ENCODE measurements around the gene FBXO42. TPM values are rescaled to one million over a fixed set of nuclear protein-coding genes. Genes with fewer than 3 reads are reported as not detected.

The FBXO42 gene
- total and polyA plus RNA-seq, 9 of the 15 experiments (the other 6 are each of a cell fraction or from before 2014, with no cell fraction given) = 7.2 to 24.8 (median 17.4) TPM

GRCh38 chr1:16230744-16231143 is 121.5 kb downstream of the FBXO42 start:
- no TSS peak for BruUV-seq (replicated peaks)
- ChIA-PET CTCF (ENCODE audit: low intra/inter-chr PET ratio) (no interaction called here), POLR2A (interaction anchor here (0.5 to 0.7 kb wide), 2 partner anchors 15 to 393 kb away, joined by 3 read pairs; no protein-coding TSS in a partner anchor)
- no peaks in the 10 kb centered on the region for H3K27me3 ChIP-seq (ENCODE audit: control insufficient read depth in 2 of 2, insufficient read depth in 2 of 2, low read length in 2 of 2)
- 0 out of 2 replicates have a peak, but pooled peaks cover 3% of the 10 kb centered on the region for H3K9me3 ChIP-seq (replicated peaks; ENCODE audit: control insufficient read depth, insufficient read depth, low read depth, low read length)
- no peak; the same call in 2 of the 3 replicates for ATAC-seq
- peaks cover 21% of the 10 kb centered on the region; the same call in 2 of the 3 replicates for H3K36me3 ChIP-seq (ENCODE audit: control insufficient read depth, insufficient read depth, low read length)
- in situ Hi-C loops (cut with MboI) = no loop called here
- peaks cover 8% of the 10 kb centered on the region for H3K9me1 ChIP-seq (ENCODE audit: control insufficient read depth, insufficient read depth, low read length)
- H2AFZ ChIP-seq (ENCODE audit: low read depth, low read length) = no peak overlapping the region
- H3K4me3 ChIP-seq = no peak overlapping the region
- no peaks in the 10 kb centered on the region for H4K20me1 ChIP-seq (replicated peaks; ENCODE audit: control insufficient read depth, insufficient read depth, low read length)
- peak overlapping the region; percentile 27; the same call in 1 of the 3 replicates for H3K27ac ChIP-seq (ENCODE audit: extremely low read depth, low read depth, low read length)
- no peak overlapping the region for H3K4me2 ChIP-seq (ENCODE audit: insufficient read depth, low read length)
- H3K4me1 ChIP-seq (replicated peaks in 1 of 2; ENCODE audit: control insufficient read depth in 2 of 2, insufficient read depth in 2 of 2, low read length in 2 of 2) = peaks cover 47 to 53% of the 10 kb centered on the region in 2 experiments; a peak in 4 of 5 replicates
- peak overlapping the region in 1 of 2 experiments; percentile 31; a peak in 1 of 4 replicates for H3K9ac ChIP-seq (ENCODE audit: insufficient read depth in 1 of 2, low read depth in 2 of 2, low read length in 2 of 2)
- peaks cover 2% of the 10 kb centered on the region; the same call in 2 of the 3 replicates for H3K79me2 ChIP-seq (ENCODE audit: control insufficient read depth, insufficient read depth, low read length)
- DNase-seq (ENCODE audit: extremely low read depth in 1 of 4, low spot score in 3 of 4) = no peak
- no peak for FAIRE-seq
- 86% methylated on average over 13 of the region's 13 CpGs for WGBS (ENCODE audit: insufficient coverage, low coverage, missing lambda C conversion rate)
- intact Hi-C loops (cut with micrococcal nuclease) = no loop called here
- no peak for TF ChIP-seq OTX1 (CRISPR knock-in tag; IDR thresholded peaks at IDR 0.05)
- no peak for TF ChIP-seq ZBTB11 (CRISPR knock-in tag; IDR thresholded peaks at IDR 0.05)
- TF ChIP-seq RBFOX2 (IDR thresholded peaks at IDR 0.05; ENCODE audit: low read depth, low read length) = 0 out of 2 replicates have a peak, but pooled peaks have one; percentile 9
- TF ChIP-seq, protein P1, sequence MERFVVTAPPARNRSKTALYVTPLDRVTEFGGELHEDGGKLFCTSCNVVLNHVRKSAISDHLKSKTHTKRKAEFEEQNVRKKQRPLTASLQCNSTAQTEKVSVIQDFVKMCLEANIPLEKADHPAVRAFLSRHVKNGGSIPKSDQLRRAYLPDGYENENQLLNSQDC (CRISPR knock-in tag; IDR thresholded peaks at IDR 0.05) = no peak
- TF ChIP-seq, protein P2, sequence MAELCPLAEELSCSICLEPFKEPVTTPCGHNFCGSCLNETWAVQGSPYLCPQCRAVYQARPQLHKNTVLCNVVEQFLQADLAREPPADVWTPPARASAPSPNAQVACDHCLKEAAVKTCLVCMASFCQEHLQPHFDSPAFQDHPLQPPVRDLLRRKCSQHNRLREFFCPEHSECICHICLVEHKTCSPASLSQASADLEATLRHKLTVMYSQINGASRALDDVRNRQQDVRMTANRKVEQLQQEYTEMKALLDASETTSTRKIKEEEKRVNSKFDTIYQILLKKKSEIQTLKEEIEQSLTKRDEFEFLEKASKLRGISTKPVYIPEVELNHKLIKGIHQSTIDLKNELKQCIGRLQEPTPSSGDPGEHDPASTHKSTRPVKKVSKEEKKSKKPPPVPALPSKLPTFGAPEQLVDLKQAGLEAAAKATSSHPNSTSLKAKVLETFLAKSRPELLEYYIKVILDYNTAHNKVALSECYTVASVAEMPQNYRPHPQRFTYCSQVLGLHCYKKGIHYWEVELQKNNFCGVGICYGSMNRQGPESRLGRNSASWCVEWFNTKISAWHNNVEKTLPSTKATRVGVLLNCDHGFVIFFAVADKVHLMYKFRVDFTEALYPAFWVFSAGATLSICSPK (IDR thresholded peaks at IDR 0.05; ENCODE audit: borderline replicate concordance) = no peak
- no peak for TF ChIP-seq NCOA4 (IDR thresholded peaks at IDR 0.05; ENCODE audit: partially characterized antibody)
- TF ChIP-seq RFX7 (CRISPR knock-in tag; IDR thresholded peaks at IDR 0.05) = no peak
- TF ChIP-seq MITF (IDR thresholded peaks at IDR 0.05) = no peak
- TF ChIP-seq WHSC1 (IDR thresholded peaks at IDR 0.05; ENCODE audit: low read length) = peak; percentile 43
- TF ChIP-seq, protein P3, sequence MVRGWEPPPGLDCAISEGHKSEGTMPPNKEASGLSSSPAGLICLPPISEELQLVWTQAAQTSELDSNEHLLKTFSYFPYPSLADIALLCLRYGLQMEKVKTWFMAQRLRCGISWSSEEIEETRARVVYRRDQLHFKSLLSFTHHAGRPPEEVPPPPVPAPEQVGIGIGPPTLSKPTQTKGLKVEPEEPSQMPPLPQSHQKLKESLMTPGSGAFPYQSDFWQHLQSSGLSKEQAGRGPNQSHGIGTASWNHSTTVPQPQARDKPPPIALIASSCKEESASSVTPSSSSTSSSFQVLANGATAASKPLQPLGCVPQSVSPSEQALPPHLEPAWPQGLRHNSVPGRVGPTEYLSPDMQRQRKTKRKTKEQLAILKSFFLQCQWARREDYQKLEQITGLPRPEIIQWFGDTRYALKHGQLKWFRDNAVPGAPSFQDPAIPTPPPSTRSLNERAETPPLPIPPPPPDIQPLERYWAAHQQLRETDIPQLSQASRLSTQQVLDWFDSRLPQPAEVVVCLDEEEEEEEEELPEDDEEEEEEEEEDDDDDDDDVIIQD (CRISPR knock-in tag; IDR thresholded peaks at IDR 0.05) = no peak
- no peak for TF ChIP-seq RBBP5 (IDR thresholded peaks at IDR 0.05; ENCODE audit: borderline replicate concordance, insufficient read depth, low read length, poor library complexity, severe bottlenecking)
- TF ChIP-seq ZSCAN29 (IDR thresholded peaks at IDR 0.05) = no peak
- TF ChIP-seq TCF3 (CRISPR knock-in tag; IDR thresholded peaks at IDR 0.05) = no peak

Data from K562 (cell line).